ENCODE measurements around the gene PDE6H. TPM values are rescaled to one million over a fixed set of nuclear protein-coding genes. Genes with fewer than 3 reads are reported as not detected.

PDE6H gene
- total and polyA plus RNA-seq, 2 donors (not counting 3 experiments of a cell fraction or from before 2014, with no cell fraction given), result not detected

DNA sequence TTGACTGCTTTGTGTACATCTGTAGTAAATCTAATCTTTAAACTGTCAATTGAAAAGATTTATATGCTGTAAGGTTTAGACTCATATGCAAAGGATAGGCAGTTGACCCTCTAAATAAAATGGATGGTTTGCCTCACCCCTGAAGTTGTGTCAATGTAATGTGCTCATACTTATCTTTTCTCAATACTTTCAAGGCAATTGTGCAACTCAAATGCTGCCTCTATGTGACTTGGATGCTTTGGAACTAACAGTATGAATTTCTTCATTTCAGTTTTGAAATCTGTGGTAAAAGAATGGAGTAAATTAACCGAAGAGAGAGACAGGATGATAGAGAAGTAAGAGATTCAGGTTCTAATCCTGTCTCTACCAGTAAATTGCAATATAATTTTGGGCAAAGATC lies 9.7 kb downstream of the PDE6H start:
- dilution Hi-C loops (cut with MboI; ENCODE audit: extremely low pct_ligation_motif_present, low sequenced_read_pairs) (no loop called here), intact Hi-C loops (cut with micrococcal nuclease) (no loop called here)
- Histone ChIP-seq H3K9me3 (replicated peaks; ENCODE audit: control insufficient read depth, insufficient read depth, low read length) (no peaks in the 10 kb centered on the region), H3K4me1 (ENCODE audit: control insufficient read depth, extremely low read depth, insufficient read depth, low read length) (no peaks in the 10 kb centered on the region), H3K27ac (ENCODE audit: insufficient read depth, low read depth, low read length) (no peak overlapping the region), H3K9me1 (replicated peaks; ENCODE audit: control insufficient read depth, extremely low read depth, insufficient read depth, low read length) (no peaks in the 10 kb centered on the region), H2AFZ (ENCODE audit: low read depth, low read length) (no peak overlapping the region), H3K9ac (replicated peaks; ENCODE audit: extremely low read depth, insufficient read depth, low read length) (no peak overlapping the region), H3K4me2 (ENCODE audit: insufficient read depth, low read length) (no peak overlapping the region), H3K79me2 (ENCODE audit: control insufficient read depth, insufficient read depth, low read length) (no peaks in the 10 kb centered on the region), H3K36me3 (ENCODE audit: control insufficient read depth in 2 of 2, extremely low read depth in 1 of 2, insufficient read depth in 2 of 2, low read length in 2 of 2) (no peaks in the 10 kb centered on the region), H4K20me1 (replicated peaks; ENCODE audit: control insufficient read depth, extremely low read depth, insufficient read depth, low read length) (no peaks in the 10 kb centered on the region), H3K4me3 (replicated peaks in 1 of 3; ENCODE audit: insufficient read depth in 1 of 3, low read depth in 1 of 3, low read length in 3 of 3) (no peak overlapping the region), H3K27me3 (ENCODE audit: control insufficient read depth in 2 of 2, insufficient read depth in 2 of 2, low read length in 2 of 2) (no peaks in the 10 kb centered on the region)
- POLR2A ChIA-PET, result no interaction called here
- no peak for FAIRE-seq
- DNase-seq (ENCODE audit: low read depth, low spot score), result no peak
- CTCF ChIA-PET, result interaction anchor here (0.7 kb wide), 1 partner anchor 13 kb away, joined by 3 read pairs; no protein-coding TSS in a partner anchor
- TF ChIP-seq GATA2 (IDR thresholded peaks at IDR 0.05; ENCODE audit: insufficient read depth, insufficient read length, low read depth, low read length), result no peak
- TF ChIP-seq, protein P1, sequence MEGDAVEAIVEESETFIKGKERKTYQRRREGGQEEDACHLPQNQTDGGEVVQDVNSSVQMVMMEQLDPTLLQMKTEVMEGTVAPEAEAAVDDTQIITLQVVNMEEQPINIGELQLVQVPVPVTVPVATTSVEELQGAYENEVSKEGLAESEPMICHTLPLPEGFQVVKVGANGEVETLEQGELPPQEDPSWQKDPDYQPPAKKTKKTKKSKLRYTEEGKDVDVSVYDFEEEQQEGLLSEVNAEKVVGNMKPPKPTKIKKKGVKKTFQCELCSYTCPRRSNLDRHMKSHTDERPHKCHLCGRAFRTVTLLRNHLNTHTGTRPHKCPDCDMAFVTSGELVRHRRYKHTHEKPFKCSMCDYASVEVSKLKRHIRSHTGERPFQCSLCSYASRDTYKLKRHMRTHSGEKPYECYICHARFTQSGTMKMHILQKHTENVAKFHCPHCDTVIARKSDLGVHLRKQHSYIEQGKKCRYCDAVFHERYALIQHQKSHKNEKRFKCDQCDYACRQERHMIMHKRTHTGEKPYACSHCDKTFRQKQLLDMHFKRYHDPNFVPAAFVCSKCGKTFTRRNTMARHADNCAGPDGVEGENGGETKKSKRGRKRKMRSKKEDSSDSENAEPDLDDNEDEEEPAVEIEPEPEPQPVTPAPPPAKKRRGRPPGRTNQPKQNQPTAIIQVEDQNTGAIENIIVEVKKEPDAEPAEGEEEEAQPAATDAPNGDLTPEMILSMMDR (IDR thresholded peaks at IDR 0.05; ENCODE audit: extremely low read depth in 1 of 2, insufficient read depth in 1 of 2, low read depth in 1 of 2, low read length in 2 of 2), result no peak
- TF ChIP-seq EZH2 (IDR thresholded peaks at IDR 0.05; ENCODE audit: borderline replicate concordance, low read depth, low read length, severe bottlenecking), result no peak
- TF ChIP-seq POLR2AphosphoS5 (IDR thresholded peaks at IDR 0.05; ENCODE audit: insufficient read depth, low read depth, low read length), result no peak
- TF ChIP-seq MYC (IDR thresholded peaks at IDR 0.05; ENCODE audit: low read depth, low read length), result no peak
- TF ChIP-seq, protein P2, sequence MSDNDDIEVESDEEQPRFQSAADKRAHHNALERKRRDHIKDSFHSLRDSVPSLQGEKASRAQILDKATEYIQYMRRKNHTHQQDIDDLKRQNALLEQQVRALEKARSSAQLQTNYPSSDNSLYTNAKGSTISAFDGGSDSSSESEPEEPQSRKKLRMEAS (IDR thresholded peaks at IDR 0.05; ENCODE audit: insufficient read depth, insufficient read length), result no peak
- TF ChIP-seq POLR2A (IDR thresholded peaks at IDR 0.05; ENCODE audit: low read depth, low read length), result no peak
- no peak for TF ChIP-seq JUN (IDR thresholded peaks at IDR 0.05; ENCODE audit: borderline replicate concordance, insufficient read depth, insufficient read length, low read depth)
- TF ChIP-seq FOS (IDR thresholded peaks at IDR 0.05; ENCODE audit: borderline replicate concordance, insufficient read depth, low read length), result no peak
- BruUV-seq (replicated peaks), result no TSS peak
